Activated CD4-positive, alpha-beta memory T cell treated with anti-CD3 and anti-CD28 coated beads, Interleukin-2, amount 10 ng/mL, durations not matched to agents 7 days and 5 days (primary cell): ENCODE measurements around the gene RNF32. TPM values are rescaled to one million over a fixed set of nuclear protein-coding genes. Genes with fewer than 3 reads are reported as not detected.

Source experiments
- CTCF ChIA-PET: fragments of 350-600 bp; sonication (Branson Sonifier 250); formaldehyde crosslinking; loops from one replicate; lab custom pipeline; 2021; ENCODE audit warnings: antibody characterized with exemption, inconsistent platforms; lab: Charles Lee
- POLR2A ChIA-PET: fragments of 350-600 bp; sonication (Branson Sonifier 250); formaldehyde crosslinking; loops from one replicate; lab custom pipeline; 2021; ENCODE audit warnings: antibody characterized with exemption; lab: Charles Lee
- DNase-seq: peaks from one replicate; pipeline ENCODE4 v3.0.0-alpha.2; 2020
- H3K27ac Mint-ChIP-seq: one replicate; pipeline ENCODE4 v1.8.0; 2021; ENCODE audit warnings: mild to moderate bottlenecking, mixed read lengths
- H3K27me3 Mint-ChIP-seq: one replicate; pipeline ENCODE4 v1.8.0; 2021; ENCODE audit warnings: mixed read lengths
- H3K36me3 Mint-ChIP-seq: one replicate; pipeline ENCODE4 v1.8.0; 2021; ENCODE audit warnings: low read depth, mixed read lengths
- H3K4me1 Mint-ChIP-seq: one replicate; pipeline ENCODE4 v1.8.0; 2021; ENCODE audit warnings: mixed read lengths
- H3K4me3 Mint-ChIP-seq: one replicate; pipeline ENCODE4 v1.8.0; 2021; ENCODE audit warnings: mild to moderate bottlenecking, mixed read lengths
- H3K9me3 Mint-ChIP-seq: one replicate; pipeline ENCODE4 v1.8.0; 2021; ENCODE audit warnings: mixed read lengths
- total RNA-seq, 2 experiments: library from RNA; stranded (reverse); gene quantifications; one replicate each; pipeline ENCODE4 v1.2.3, GENCODE V29; 2021

The RNF32 gene
- total RNA-seq, 2 experiments from 2014 or later: 3.4 to 4.1 TPM

- DNase-seq: no peak
- H3K4me1 Mint-ChIP-seq: peaks cover 15% of the 10 kb centered on the region
- no peak overlapping the region for H3K27ac Mint-ChIP-seq
- H3K4me3 Mint-ChIP-seq: peak overlapping the region; percentile 43
- peaks cover 56% of the 10 kb centered on the region for H3K27me3 Mint-ChIP-seq
- no peaks in the 10 kb centered on the region for H3K36me3 Mint-ChIP-seq
- H3K9me3 Mint-ChIP-seq: no peaks in the 10 kb centered on the region
- CTCF ChIA-PET: no interaction called here
- POLR2A ChIA-PET: no interaction called here
These were observed 33.0 kb upstream of the RNF32 start for GRCh38 chr7:156607332-156608172.

- H3K4me3 Mint-ChIP-seq: peak overlapping the region; percentile 43
- H3K27ac Mint-ChIP-seq: no peak overlapping the region
- DNase-seq: no peak
- H3K4me1 Mint-ChIP-seq: peaks cover 21% of the 10 kb centered on the region
- H3K36me3 Mint-ChIP-seq: peaks cover 3% of the 10 kb centered on the region
- H3K27me3 Mint-ChIP-seq: peaks cover 55% of the 10 kb centered on the region
- ChIA-PET POLR2A (no interaction called here), CTCF (no interaction called here)
- H3K9me3 Mint-ChIP-seq: no peaks in the 10 kb centered on the region
These were observed 32.4 kb upstream of the RNF32 start for GRCh38 chr7:156608173-156608478.

GRCh38 chr7:156609010-156609877 lies 31.3 kb upstream of the RNF32 start:
- H3K4me1 Mint-ChIP-seq: peaks cover 27% of the 10 kb centered on the region
- H3K27ac Mint-ChIP-seq: no peak overlapping the region
- no peak overlapping the region for H3K4me3 Mint-ChIP-seq
- H3K9me3 Mint-ChIP-seq: no peaks in the 10 kb centered on the region
- peaks cover 6% of the 10 kb centered on the region for H3K36me3 Mint-ChIP-seq
- no peak for DNase-seq
- POLR2A ChIA-PET: interaction anchor here (1.2 kb wide), 1 partner anchor 32 kb away, joined by 3 read pairs; no protein-coding TSS in a partner anchor
- CTCF ChIA-PET: no interaction called here
- H3K27me3 Mint-ChIP-seq: peaks cover 53% of the 10 kb centered on the region

GRCh38 chr7:156610130-156610529 lies 30.4 kb upstream of the RNF32 start:
- DNase-seq: no peak
- Mint-ChIP-seq H3K27ac (no peak overlapping the region), H3K4me3 (no peak overlapping the region), H3K36me3 (peaks cover 6% of the 10 kb centered on the region), H3K9me3 (no peaks in the 10 kb centered on the region), H3K4me1 (peaks cover 35% of the 10 kb centered on the region), H3K27me3 (peaks cover 52% of the 10 kb centered on the region)
- ChIA-PET CTCF (no interaction called here), POLR2A (no interaction called here)

GRCh38 chr7:156610601-156611000 lies 30.0 kb upstream of the RNF32 start:
- no peaks in the 10 kb centered on the region for H3K9me3 Mint-ChIP-seq
- no peak overlapping the region for H3K4me3 Mint-ChIP-seq
- peaks cover 38% of the 10 kb centered on the region for H3K4me1 Mint-ChIP-seq
- H3K36me3 Mint-ChIP-seq: peaks cover 6% of the 10 kb centered on the region
- ChIA-PET CTCF (no interaction called here), POLR2A (interaction anchor here (0.8 to 3.7 kb wide), 3 partner anchors 8 to 31 kb away, joined by 3 to 32 read pairs (median 3); partner anchors contain the start of gene RNF32)
- no peak overlapping the region for H3K27ac Mint-ChIP-seq
- peaks cover 51% of the 10 kb centered on the region for H3K27me3 Mint-ChIP-seq
- DNase-seq: no peak

GRCh38 chr7:156611014-156612010 lies 29.3 kb upstream of the RNF32 start:
- H3K27me3 Mint-ChIP-seq: peaks cover 53% of the 10 kb centered on the region
- CTCF ChIA-PET: interaction anchor here (1.2 kb wide), 1 partner anchor 8 kb away, joined by 4 read pairs; no protein-coding TSS in a partner anchor
- H3K9me3 Mint-ChIP-seq: no peaks in the 10 kb centered on the region
- H3K27ac Mint-ChIP-seq: no peak overlapping the region
- no peak overlapping the region for H3K4me3 Mint-ChIP-seq
- H3K4me1 Mint-ChIP-seq: peaks cover 43% of the 10 kb centered on the region
- POLR2A ChIA-PET: interaction anchor here (0.8 to 3.7 kb wide), 3 partner anchors 9 to 30 kb away, joined by 3 to 32 read pairs (median 3); partner anchors contain the start of gene RNF32
- no peak for DNase-seq
- peaks cover 6% of the 10 kb centered on the region for H3K36me3 Mint-ChIP-seq

- Mint-ChIP-seq H3K4me1 (peaks cover 47% of the 10 kb centered on the region), H3K4me3 (peak overlapping the region; percentile 3), H3K27me3 (peaks cover 62% of the 10 kb centered on the region), H3K36me3 (peaks cover 12% of the 10 kb centered on the region), H3K9me3 (no peaks in the 10 kb centered on the region), H3K27ac (peak overlapping the region; percentile 53)
- CTCF ChIA-PET: interaction anchor here (1.0 to 2.2 kb wide), 7 partner anchors 10 to 337 kb away, joined by 3 to 10 read pairs (median 5); partner anchors contain the start of genes NOM1 and RNF32
- POLR2A ChIA-PET: interaction anchor here (0.9 to 3.7 kb wide), 8 partner anchors 10 to 310 kb away, joined by 3 to 32 read pairs (median 4); partner anchors contain the start of genes LMBR1 and RNF32
- peak; percentile 93 for DNase-seq
These were observed 27.6 kb upstream of the RNF32 start for GRCh38 chr7:156612930-156613329.

GRCh38 chr7:156614434-156615264 lies 25.9 kb upstream of the RNF32 start:
- Mint-ChIP-seq H3K36me3 (peaks cover 12% of the 10 kb centered on the region), H3K4me3 (no peak overlapping the region), H3K27me3 (peaks cover 55% of the 10 kb centered on the region), H3K27ac (no peak overlapping the region), H3K4me1 (peaks cover 42% of the 10 kb centered on the region), H3K9me3 (no peaks in the 10 kb centered on the region)
- ChIA-PET POLR2A (interaction anchor here (1.3 to 3.7 kb wide), 3 partner anchors 12 to 308 kb away, joined by 4 to 32 read pairs (median 5); partner anchors contain the start of gene RNF32), CTCF (interaction anchor here (2.1 to 2.2 kb wide), 2 partner anchors 11 to 27 kb away, joined by 6 to 10 read pairs; partner anchors contain the start of gene RNF32)
- DNase-seq: no peak

- Mint-ChIP-seq H3K27ac (no peak overlapping the region), H3K4me1 (peaks cover 40% of the 10 kb centered on the region), H3K9me3 (peaks cover 6% of the 10 kb centered on the region), H3K36me3 (peaks cover 17% of the 10 kb centered on the region), H3K4me3 (peak overlapping the region; percentile 18), H3K27me3 (peaks cover 54% of the 10 kb centered on the region)
- ChIA-PET CTCF (interaction anchor here (1.4 kb wide), 1 partner anchor 24 kb away, joined by 3 read pairs; the partner anchor contains the start of gene RNF32), POLR2A (interaction anchor here (1.0 kb wide), 1 partner anchor 25 kb away, joined by 3 read pairs; no protein-coding TSS in a partner anchor)
- DNase-seq: no peak
These were observed 24.0 kb upstream of the RNF32 start for GRCh38 chr7:156616269-156617202.

- Mint-ChIP-seq H3K27ac (no peak overlapping the region), H3K4me3 (peak overlapping the region; percentile 18), H3K27me3 (peaks cover 58% of the 10 kb centered on the region), H3K4me1 (peaks cover 35% of the 10 kb centered on the region), H3K36me3 (peaks cover 18% of the 10 kb centered on the region), H3K9me3 (peaks cover 6% of the 10 kb centered on the region)
- CTCF ChIA-PET: interaction anchor here (1.4 kb wide), 1 partner anchor 24 kb away, joined by 3 read pairs; the partner anchor contains the start of gene RNF32
- DNase-seq: no peak
- POLR2A ChIA-PET: no interaction called here
These were observed 23.4 kb upstream of the RNF32 start for GRCh38 chr7:156617215-156617614.
